HG03039 (cell line): ENCODE results near the gene ARHGAP4.

ENCODE experiments used
- ATAC-seq: cut with Tn5 transposase; IDR thresholded peaks from one replicate; pipeline ENCODE4 v1.9.1; 2021; ENCODE audit warnings: mild to moderate bottlenecking, moderate library complexity; ENCODE audit not compliant: unreplicated experiment

Gene ARHGAP4

DNA sequence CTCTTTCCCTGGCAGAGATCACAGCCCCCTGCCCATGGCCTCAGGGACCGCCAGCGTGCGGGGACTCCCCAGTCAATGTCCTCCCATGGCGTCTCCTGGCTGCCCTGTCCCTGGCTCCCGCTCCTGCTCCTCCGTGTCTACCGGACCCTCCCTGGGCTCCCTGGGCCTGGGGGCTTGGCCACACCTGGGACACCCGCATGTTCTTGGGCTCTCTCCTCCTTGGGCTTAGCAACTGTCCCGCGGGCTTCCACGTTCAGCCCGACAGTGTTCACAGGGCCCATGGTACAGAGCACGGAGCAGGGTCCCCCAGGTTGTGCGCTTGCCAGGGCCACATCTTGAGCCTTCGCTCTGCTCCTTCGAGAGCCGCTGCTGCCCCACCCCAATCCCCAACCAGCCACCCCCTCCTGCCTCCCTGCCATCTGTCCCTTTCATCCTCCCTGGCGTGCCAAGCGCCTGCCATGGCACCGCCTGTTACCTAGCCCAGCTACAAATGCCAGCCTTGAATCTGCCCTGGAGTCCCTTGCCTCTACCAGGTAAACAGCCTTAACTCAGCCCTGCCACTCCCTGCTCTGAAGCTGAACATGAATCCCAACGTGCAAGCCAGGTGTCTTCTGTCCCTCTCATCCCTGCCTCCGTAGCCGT, 17.7 kb downstream of the ARHGAP4 start:
- ATAC-seq: no peak

DNA sequence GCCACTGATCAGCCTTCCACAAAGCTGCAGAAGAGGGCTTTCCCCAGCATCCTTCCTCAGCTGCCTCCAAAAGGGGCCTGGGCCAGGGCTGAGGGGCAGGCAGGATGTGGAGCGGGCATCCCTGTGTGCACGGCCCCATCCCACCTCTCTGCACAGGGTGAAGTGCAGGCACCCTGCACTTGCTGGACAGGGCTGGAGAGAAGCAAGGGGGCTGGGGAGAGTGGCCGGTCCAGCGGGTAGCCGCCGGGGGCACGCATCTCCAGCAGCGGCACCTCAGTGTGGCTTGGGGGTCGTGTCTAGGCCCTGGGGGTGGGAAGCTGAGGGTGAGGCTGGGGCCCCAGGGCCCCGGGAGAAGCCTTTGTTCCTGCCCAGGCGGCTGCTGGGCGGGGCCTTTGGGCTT, 18.6 kb downstream of the ARHGAP4 start:
- ATAC-seq: no peak

DNA sequence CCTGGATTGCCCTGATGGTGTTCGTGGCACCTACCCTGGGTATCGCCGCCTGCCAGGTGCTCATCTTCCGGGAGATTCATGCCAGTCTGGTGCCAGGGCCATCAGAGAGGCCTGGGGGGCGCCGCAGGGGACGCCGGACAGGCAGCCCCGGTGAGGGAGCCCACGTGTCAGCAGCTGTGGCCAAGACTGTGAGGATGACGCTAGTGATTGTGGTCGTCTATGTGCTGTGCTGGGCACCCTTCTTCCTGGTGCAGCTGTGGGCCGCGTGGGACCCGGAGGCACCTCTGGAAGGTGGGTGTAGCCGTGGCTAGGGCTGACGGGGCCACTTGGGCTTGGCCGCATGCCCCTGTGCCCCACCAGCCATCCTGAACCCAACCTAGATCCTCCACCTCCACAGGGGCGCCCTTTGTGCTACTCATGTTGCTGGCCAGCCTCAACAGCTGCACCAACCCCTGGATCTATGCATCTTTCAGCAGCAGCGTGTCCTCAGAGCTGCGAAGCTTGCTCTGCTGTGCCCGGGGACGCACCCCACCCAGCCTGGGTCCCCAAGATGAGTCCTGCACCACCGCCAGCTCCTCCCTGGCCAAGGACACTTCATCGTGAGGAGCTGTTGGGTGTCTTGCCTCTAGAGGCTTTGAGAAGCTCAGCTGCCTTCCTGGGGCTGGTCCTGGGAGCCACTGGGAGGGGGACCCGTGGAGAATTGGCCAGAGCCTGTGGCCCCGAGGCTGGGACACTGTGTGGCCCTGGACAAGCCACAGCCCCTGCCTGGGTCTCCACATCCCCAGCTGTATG, 19.7 kb downstream of the ARHGAP4 start:
- ATAC-seq: no peak

DNA sequence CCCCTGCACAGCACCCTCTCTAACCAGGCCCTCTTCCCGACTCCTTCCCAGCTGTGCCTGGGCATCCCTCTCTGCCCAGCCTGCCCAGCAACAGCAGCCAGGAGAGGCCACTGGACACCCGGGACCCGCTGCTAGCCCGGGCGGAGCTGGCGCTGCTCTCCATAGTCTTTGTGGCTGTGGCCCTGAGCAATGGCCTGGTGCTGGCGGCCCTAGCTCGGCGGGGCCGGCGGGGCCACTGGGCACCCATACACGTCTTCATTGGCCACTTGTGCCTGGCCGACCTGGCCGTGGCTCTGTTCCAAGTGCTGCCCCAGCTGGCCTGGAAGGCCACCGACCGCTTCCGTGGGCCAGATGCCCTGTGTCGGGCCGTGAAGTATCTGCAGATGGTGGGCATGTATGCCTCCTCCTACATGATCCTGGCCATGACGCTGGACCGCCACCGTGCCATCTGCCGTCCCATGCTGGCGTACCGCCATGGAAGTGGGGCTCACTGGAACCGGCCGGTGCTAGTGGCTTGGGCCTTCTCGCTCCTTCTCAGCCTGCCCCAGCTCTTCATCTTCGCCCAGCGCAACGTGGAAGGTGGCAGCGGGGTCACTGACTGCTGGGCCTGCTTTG, 20.5 kb downstream of the ARHGAP4 start:
- ATAC-seq: no peak

DNA sequence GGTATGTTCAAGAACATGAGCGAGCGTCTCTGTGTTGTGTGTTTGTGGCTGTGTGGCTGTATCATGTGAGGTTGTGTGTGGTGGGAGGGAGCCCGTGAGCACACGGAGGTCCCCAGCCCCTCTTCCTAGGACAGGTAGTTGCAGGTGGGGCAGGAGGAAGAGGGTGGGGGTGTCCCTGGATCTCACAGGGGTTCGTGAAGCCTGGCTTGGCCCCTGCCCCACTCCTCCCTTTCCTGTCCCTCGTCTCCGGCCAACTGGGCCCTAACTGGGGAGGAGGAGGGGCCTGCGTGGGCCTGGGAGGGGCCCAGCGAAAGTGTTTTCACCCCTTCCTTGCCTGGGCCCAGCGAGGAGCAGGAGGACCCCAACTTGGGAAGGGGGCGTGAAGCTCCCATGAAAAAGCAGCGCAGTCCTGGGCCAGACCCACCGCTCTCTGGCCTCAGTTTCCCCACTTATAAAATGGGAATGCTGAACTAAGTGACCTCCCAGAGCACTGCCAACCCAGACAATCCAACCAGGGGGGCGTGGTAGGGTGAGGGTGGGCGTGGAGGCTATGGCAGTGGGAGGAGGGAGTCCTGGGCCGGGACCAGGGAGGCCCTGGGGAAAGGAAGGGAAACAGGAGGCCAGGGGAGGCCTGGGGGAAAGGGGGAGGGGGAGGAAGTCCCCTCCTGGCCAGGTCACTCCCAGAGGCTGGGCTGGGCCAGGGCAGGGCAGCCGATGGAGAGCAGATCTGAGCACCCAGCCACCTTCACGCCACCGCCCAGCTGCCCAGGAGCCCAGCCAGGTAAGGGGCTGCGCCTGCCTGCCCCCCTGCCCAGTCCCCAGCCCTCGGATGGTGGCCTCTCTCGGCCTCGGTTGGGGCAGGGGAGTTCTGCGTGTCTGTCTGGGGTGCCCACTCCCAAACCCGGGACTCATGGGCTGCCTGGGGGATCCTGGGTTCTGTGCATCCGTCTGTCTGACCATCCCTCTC, 21.8 kb downstream of the ARHGAP4 start, which contains the start of gene AVPR2:
Gene AVPR2 (plus strand): TSS at position 683 of the 967 bp plus-strand sequence. CDS start 473 bp downstream, outside the sequence.
- ATAC-seq: no peak

DNA sequence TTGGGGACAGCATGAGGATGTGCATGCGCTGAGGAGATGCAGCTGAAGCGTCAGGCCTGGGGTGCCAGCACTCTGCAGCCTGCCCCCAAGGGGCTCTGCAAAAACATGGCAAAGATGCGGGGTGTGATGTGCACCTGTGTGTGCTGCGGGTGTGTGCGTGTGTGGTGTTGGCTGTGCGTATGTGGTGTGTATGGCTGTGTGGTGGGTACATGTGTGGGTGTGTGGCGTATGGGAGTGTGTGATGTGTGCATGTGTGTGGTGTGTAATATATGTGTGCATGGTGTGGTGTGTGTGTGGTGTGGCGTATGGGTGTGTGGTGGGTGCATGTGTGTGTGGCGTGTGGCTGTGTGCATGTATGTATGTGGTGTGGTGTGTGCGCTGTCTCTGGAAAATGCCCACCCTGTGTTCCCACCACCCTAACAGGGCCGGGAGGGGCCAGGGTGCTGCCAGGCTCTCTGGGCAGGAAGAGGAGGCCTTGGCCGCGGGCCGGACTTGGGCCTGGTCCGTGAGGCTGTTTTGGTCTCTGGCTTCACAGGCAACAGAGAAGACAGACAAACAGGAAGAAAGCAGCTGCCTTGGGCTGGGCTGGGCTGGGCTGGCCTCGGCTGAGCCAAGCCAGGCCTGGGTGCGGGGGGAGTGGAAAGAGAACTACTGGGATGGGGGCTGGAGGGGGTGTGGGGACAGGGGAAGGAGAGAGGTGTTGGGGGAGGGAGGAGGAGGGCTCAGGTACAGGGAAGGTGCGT, 22.7 kb downstream of the ARHGAP4 start:
- ATAC-seq: no peak

DNA sequence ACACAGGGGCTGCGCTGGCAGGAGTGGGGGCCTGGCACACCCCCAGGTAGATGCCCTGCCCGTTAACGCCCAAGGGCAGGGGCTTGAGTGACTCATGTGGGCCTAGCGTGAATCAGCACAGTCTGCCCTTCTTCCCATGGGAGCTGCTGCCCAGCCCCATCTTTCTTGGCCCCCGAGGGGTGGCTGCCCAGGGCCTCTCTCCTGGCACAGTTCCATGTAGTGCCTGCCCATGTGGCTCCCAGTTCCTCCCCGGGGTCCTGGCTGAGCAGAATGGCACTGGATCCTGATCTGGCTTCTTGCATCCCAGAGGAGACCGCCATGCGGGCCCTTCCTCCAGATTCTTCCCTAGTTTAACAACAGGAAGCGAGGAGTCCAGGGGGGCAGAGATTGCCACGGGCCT, 23.7 kb downstream of the ARHGAP4 start:
- no peak for ATAC-seq

DNA sequence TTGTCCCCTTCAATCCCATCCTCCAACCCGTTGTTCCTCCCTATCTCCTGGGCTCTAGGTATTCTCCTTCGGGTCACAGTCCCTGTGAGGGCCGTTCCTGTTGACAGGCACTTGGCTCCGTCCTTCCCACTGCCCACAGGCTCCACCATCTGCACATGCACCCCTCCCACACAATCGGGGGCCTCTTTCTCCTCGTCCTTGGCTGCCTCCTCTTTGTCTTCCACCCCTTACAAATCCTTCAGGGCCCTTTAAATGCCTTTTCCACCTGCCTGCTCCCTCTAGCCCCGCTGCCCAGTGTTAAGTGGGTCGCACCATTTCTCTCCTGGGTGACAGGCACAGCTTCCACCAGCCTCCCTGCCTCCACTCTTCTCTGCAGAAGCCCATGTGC, 24.3 kb downstream of the ARHGAP4 start:
- no peak for ATAC-seq

DNA sequence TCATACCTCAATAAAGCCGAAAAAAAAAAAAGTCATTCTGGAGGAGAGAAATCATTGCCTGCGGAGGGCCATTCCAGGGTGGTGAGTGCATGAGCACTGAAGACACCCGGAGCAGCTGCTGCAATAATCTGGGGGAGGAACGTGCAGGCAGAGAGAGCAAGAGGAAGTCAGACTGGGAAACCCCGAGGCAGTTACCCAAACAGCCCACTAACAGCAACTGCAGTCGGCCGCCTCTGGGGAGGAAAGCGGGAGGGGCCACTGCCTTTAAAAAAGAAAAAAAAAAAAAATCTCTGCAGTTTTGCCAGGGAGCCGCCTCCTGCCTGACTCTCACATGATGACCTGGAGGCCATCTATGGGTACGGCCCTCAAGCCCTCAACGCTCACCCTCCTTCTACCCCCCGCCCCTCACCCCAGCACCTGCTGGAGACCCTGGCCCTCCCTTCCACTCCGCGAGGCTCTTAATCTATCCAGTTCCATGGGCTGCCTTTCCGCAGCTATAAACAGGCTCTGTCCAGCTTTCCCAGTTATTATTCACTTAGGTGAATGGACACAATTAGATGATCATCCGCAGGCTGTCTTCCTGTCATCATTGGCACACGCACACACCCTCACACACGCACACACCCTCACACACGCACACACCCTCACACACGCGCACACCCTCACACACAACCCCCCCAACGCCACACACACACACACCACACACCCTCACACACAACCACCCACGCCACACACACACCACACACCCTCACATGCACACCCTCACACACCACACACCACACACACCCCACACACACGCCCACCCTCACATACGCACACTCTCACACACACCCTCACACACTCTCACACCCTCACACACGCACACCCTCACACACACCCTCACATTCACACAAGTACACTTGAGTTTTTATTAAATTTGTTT, 25.0 kb downstream of the ARHGAP4 start:
- ATAC-seq: no peak

DNA sequence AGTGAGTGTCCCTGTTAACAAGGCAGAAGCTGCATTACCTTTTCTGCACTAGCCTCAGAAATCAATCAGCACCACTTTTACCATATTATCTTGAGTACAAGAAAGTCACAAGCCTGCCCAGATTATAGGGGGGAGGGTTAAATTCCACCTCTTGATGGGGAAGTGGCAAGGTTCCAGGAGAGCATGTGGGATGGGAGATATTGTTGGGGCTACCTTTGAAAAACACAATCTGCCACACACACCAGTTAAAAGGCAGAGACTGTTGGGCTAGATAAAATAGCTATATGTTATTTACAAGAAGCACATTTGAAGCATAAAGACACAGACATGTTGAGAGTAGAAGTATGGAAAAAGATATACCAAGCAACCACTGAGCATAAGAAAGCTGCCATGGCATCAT, 28.2 kb downstream of the ARHGAP4 start:
- no peak for ATAC-seq

DNA sequence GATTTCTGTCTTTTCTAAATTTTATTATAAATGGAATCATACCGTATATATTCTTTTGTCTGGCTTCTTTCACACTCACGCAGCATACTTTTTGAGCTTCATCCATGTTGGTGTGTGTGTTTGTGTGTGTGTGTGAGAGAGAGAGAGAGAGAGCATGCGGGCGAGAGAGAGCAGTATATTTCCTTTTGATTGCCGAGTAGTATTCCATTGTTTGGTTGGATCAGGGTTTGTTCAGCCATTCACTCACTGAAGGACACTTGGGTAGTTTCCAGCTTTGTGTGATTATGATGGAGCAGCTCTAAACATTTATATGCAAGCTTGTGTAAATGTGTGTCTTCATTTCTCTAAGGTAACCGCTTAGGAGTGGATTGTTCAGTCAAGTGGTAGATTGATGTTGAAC, 36.9 kb downstream of the ARHGAP4 start:
- ATAC-seq: no peak

DNA sequence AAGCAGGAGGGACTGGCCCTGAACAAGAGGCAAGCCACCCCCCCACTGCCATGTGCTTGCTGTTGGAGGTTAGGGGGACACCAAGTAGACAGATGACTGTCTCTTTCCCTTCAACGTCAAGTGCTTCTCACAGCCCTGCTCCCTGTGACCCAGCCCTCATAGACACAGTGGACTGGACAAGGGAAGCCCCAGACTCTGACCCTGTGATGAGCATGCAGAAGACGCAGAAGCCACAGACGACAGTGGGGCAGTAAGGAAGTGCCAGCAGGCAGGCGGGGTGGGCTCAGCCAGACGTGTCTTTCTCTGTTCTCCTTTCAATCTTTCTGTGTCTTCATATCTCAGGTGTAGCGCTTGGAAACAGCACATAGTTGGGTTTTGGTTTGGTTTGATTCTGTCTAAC, 37.7 kb downstream of the ARHGAP4 start:
- no peak for ATAC-seq

DNA sequence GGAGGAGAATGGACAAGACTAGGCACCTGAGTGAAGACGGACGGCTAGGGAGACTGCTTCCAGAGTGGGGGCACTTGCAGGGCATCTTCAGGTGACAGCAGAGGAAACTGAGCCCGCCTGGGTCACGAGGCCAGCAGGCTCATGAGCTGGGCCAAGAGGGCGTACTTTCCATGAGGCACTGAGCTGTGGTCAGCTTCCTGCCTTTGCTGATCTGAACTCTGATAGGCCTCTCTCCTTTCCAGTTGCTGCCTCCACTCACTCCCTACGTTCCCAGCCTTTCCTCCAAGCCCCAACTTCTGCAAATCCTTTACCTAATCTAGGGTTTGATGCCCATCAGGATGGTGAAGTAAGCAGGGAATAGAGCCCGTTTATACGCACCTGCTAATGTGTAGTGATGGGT, 38.7 kb downstream of the ARHGAP4 start:
- no peak for ATAC-seq

DNA sequence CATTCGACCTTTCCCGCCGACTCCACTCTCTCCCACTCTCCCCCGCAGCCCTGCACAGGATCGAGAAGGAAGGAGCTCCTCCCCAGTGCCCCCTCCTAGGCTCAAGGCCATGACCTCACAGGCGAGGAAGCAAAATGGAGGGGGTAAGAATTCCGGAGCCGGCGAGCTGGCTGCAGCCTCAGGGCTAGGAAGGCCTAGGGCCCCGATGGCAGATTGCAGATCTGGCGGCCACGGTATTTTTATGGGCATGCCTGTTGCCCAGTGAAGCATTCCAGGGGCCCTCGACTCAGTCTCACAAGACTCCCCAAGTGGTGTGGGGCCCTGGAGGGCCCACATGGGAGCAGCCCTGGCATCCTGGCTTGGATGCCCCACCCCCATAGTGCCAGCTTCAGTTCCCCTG, 39.1 kb downstream of the ARHGAP4 start:
- ATAC-seq: no peak

DNA sequence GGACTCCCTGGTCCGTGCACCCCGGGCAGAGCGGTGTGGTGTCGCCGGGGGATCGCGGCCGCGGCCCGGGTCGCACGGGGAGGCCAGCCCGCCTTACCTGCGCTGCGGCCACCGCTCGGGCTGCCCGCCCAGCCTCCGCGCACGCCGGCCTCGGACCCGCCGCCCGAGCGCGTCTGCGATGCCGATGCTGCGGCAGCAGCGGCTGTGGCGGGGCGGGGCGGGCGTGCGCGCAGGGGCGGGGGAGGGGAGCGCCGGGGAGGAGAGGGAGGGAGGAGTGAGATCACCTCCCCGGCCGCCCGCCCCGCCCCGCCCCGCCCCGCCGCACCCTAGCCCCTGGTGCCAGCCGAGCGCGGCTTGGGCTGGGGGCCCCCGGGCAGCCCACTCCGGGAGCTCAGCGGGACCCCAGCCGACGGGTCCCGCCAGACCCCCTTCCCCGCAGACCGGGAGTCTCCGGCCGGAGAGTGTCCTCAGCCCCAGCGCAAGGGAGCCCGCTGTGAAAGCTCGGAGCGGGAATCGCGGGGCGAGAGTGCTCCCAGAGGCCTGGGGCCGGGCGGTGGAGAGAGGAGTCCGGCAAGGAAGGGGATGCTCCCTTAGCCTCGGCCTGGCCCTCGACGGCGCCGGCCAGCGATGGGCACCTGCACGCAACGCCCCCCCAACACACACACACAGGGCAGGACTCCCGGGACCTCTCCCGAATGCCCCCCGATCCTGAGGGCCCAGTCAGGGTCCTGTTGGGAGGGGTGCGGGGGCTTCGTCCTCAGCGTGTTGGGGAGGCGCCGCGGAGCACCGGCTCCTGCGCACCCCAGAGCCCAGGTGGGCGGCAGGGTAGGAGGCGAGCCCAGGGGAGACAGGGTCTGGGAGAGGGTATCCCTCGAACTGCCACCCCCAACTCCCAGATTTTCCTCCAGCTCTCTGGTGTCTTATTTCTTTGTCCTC, 39.8 kb downstream of the ARHGAP4 start, which contains the start of gene L1CAM:
Gene L1CAM (minus strand): TSS at position 206 of the 936 bp plus-strand sequence. CDS start 10,337 bp downstream, outside the sequence.
- no peak for ATAC-seq

DNA sequence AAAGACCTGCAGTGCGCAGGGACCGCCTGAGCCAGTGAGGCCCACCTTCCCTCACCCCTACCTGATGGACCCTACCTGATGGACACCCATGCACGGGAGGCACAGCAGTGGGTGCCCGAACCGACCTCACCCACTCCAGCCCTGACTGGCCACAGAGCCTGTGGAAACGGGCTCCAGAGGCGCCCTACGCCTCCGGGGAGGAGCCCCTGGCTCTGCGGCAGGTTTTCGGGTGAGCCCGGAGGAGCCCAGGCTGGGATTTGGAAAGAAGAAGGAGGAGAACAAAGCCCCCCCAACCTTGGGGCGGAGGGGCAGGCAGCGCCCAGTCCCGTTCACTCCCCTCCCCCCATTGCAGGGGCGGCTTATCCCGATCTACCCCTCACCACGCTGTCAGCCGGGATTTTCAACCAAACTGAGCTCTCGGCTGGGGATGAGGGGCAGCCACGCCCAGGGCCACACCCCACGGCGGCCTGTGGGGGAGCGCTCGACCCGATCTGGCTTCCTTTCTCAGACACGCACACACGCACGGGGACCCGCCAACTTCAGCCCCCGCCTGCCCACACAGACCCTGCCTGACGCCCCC, 40.8 kb downstream of the ARHGAP4 start:
- no peak for ATAC-seq

DNA sequence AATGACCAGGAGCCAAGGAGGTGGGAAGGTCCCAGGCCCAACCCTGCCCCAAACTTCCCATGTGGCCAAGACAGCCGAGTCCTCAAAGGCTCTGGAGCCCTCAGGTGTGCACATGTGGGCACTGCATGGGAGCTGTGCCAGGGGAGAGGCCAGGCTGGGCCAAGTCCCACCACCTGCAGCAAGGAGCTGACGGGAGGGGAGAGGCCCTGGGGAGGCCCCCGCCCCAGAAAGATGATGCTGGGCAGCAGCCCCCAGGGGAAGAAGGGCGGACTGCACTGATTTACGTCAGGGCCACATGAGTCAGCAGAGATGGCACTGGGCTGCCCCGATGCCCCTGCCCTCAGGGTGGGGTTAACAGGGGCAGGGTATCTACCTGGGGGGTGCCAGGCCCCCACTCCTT, 41.5 kb downstream of the ARHGAP4 start:
- ATAC-seq: no peak

DNA sequence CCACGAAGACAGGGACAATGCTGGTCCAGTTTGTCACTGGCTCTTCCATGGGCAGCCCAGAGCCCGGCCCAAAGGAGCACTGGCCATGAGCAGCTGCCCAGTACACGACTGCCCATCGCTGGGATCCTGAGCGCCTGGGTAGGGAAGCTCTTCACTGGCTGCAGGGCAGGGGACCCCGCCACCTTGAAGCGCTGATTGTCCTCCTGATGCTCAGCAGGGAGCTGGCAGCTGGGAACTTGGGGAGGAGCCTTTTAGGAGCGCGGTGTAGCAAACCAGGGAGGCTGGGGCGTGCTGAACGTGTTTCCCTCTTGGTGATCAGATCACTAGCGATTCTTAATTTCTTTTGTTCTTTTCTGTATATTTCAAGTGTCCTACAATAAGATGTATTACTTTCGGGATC, 41.9 kb downstream of the ARHGAP4 start:
- no peak for ATAC-seq
